Prostate gland (tissue), 2 donors: ENCODE results near the gene GLP1R.

ENCODE experiments used
- CTCF ChIP-seq, 4 experiments: fragments of 200-600 bp in 2 of 4; fragments of 450-650 bp in 2 of 4; sonication (generic) in 2 of 4; IDR thresholded peaks; 1 replicate in 3 of 4; 2 replicates in 1 of 4; pipeline ENCODE4 v1.5.1; 2016 to 2019; ENCODE audit warnings: antibody characterized with exemption in 4 of 4, mild to moderate bottlenecking in 2 of 4, moderate library complexity in 2 of 4
- POLR2A ChIP-seq: fragments of 450-650 bp; IDR thresholded peaks from one replicate; pipeline ENCODE4 v1.6.1; 2016; ENCODE audit warnings: antibody characterized with exemption, mild to moderate bottlenecking
- POLR2AphosphoS5 ChIP-seq: sonication (generic); formaldehyde crosslinking; IDR thresholded peaks from one replicate; pipeline ENCODE4 v1.6.1; 2017; ENCODE audit warnings: antibody characterized with exemption

- no peak for TF ChIP-seq POLR2AphosphoS5
- TF ChIP-seq CTCF (IDR thresholded peaks at IDR 0.05) = no peak
- no peak for TF ChIP-seq POLR2A
Measured at GRCh38 chr6:39095578-39095977, 47.0 kb downstream of the GLP1R start.
